Endothelial cell of umbilical vein (primary cell): ENCODE measurements around the gene APOLD1. TPM values are rescaled to one million over a fixed set of nuclear protein-coding genes. Genes with fewer than 3 reads are reported as not detected.
A peak's percentile ranks its signal among the peaks of the same experiment; 100 is the strongest.
"Not testable (repeated sequence)": the region's sequence is repeated elsewhere in the genome, so short reads cannot be mapped to it uniquely, and the experiment has no call there.

ENCODE experiments used
- BruUV-seq: library from RNA; stranded (reverse); fragments of 400-500 nt; replicated peaks from 2 replicates; lab custom pipeline; 2021; lab: Mats Ljungman, UMichigan
- CTCF ChIA-PET: fragments of 300-600, 350-600 bp; sonication (Branson Sonifier 250); formaldehyde crosslinking; loops from one replicate; lab custom pipeline; 2021; ENCODE audit warnings: antibody characterized with exemption, inconsistent platforms; lab: Charles Lee
- POLR2A ChIA-PET: fragments of 300-600, 350-600 bp; sonication (Branson Sonifier 250); formaldehyde crosslinking; loops from one replicate; lab custom pipeline; 2021; ENCODE audit warnings: antibody characterized with exemption, inconsistent platforms; lab: Charles Lee
- DNase-seq: peaks from one replicate; pipeline ENCODE4 v3.0.0-alpha.2; 2011; ENCODE audit warnings: low read depth, low spot score
- FAIRE-seq: peaks from 2 replicates; lab custom pipeline; 2011; peaks lifted over from hg19 to GRCh38; lab: Jason Lieb, UNC
- H2AFZ ChIP-seq: 2 replicates; pipeline ENCODE4 v1.6.0; 2012; ENCODE audit warnings: low read depth, low read length, control low read depth, inconsistent platforms
- H3K27ac ChIP-seq: 2 replicates; pipeline ENCODE4 v1.5.1; 2011; ENCODE audit warnings: low read depth, mild to moderate bottlenecking, control low read depth, low read length, moderate library complexity; ENCODE audit not compliant: insufficient read depth
- H3K27me3 ChIP-seq, 2 experiments: 2 replicates each; pipeline versions ENCODE4 v1.6.0 to v1.6.1; 2011; ENCODE audit warnings: low read length in 2 of 2, mixed read lengths in 1 of 2; ENCODE audit not compliant: control insufficient read depth in 2 of 2, insufficient read depth in 2 of 2
- H3K36me3 ChIP-seq, 2 experiments: 2 replicates in 1 of 2; 3 replicates in 1 of 2; pipeline ENCODE4 v1.5.1; 2011; ENCODE audit warnings: low read length in 2 of 2, mild to moderate bottlenecking in 1 of 2, moderate library complexity in 1 of 2; ENCODE audit not compliant: control insufficient read depth in 2 of 2, insufficient read depth in 2 of 2; ENCODE audit errors: extremely low read depth in 1 of 2
- H3K4me1 ChIP-seq: 3 replicates; pipeline ENCODE4 v1.5.1; 2011; ENCODE audit warnings: mild to moderate bottlenecking, low read length; ENCODE audit not compliant: control insufficient read depth, insufficient read depth; ENCODE audit errors: extremely low read depth
- H3K4me2 ChIP-seq: 2 replicates; pipeline ENCODE4 v1.6.1; 2011; ENCODE audit warnings: low read length, control low read depth, mixed read lengths; ENCODE audit not compliant: insufficient read depth
- H3K4me3 ChIP-seq, 3 experiments: fragments of 200-600 bp in 1 of 3; sonication (generic), shearing (Covaris generic) in 1 of 3; replicated peaks in 1 of 3; 2 replicates each; pipeline ENCODE4 v1.5.1; 2011 to 2016; ENCODE audit warnings: control low read depth in 3 of 3, low read length in 3 of 3, mild to moderate bottlenecking in 2 of 3, inconsistent platforms in 1 of 3, low read depth in 1 of 3, moderate library complexity in 1 of 3; ENCODE audit not compliant: insufficient read depth in 1 of 3
- H3K79me2 ChIP-seq: 2 replicates; pipeline ENCODE4 v1.6.0; 2012; ENCODE audit warnings: low read length, inconsistent platforms; ENCODE audit not compliant: control insufficient read depth, insufficient read depth
- H3K9ac ChIP-seq: replicated peaks from 2 replicates; pipeline ENCODE3; 2011; ENCODE audit warnings: low read length, control low read depth; ENCODE audit not compliant: insufficient read depth; ENCODE audit errors: extremely low read depth
- H3K9me1 ChIP-seq: replicated peaks from 3 replicates; pipeline ENCODE4 v1.6.0; 2011; ENCODE audit warnings: mild to moderate bottlenecking, low read length; ENCODE audit not compliant: control insufficient read depth, insufficient read depth; ENCODE audit errors: extremely low read depth
- H3K9me3 ChIP-seq: replicated peaks from 2 replicates; pipeline ENCODE4 v1.5.1; 2012; ENCODE audit warnings: low read length, inconsistent platforms; ENCODE audit not compliant: control insufficient read depth, insufficient read depth
- H4K20me1 ChIP-seq: replicated peaks from 2 replicates; pipeline ENCODE3; 2011; ENCODE audit warnings: mild to moderate bottlenecking, low read length; ENCODE audit not compliant: control insufficient read depth, insufficient read depth; ENCODE audit errors: extremely low read depth
- CTCF ChIP-seq, 2 donors: IDR thresholded peaks; 1 replicate in 1 of 2; 2 replicates in 1 of 2; pipeline ENCODE4 v1.5.1; 2011; ENCODE audit warnings: low read length in 2 of 2, mild to moderate bottlenecking in 2 of 2, moderate library complexity in 2 of 2, control low read depth in 1 of 2, inconsistent platforms in 1 of 2, low read depth in 1 of 2; ENCODE audit not compliant: insufficient read depth in 1 of 2; ENCODE audit errors: extremely low read depth in 1 of 2
- EZH2 ChIP-seq: IDR thresholded peaks from 2 replicates; pipeline ENCODE4 v1.6.1; 2012; ENCODE audit warnings: borderline replicate concordance, low read depth, mild to moderate bottlenecking, moderate library complexity, low read length, inconsistent platforms; ENCODE audit not compliant: severe bottlenecking
- FOS ChIP-seq: IDR thresholded peaks from 2 replicates; pipeline ENCODE4 v1.6.1; 2011; ENCODE audit warnings: mild to moderate bottlenecking, low read length, moderate library complexity, borderline replicate concordance; ENCODE audit not compliant: insufficient read depth
- GATA2 ChIP-seq: IDR thresholded peaks from 2 replicates; pipeline ENCODE4 v1.7.0; 2011; ENCODE audit warnings: low read depth, mild to moderate bottlenecking, moderate library complexity, mixed read lengths, low read length; ENCODE audit not compliant: insufficient read length, insufficient read depth
- JUN ChIP-seq: IDR thresholded peaks from 2 replicates; pipeline ENCODE4 v1.6.1; 2011; ENCODE audit warnings: borderline replicate concordance, low read depth; ENCODE audit not compliant: insufficient read length, insufficient read depth
- MAX ChIP-seq: IDR thresholded peaks from 2 replicates; pipeline ENCODE4 v1.6.1; 2011; ENCODE audit not compliant: insufficient read depth, insufficient read length
- MYC ChIP-seq: IDR thresholded peaks from one replicate; pipeline ENCODE4 v1.6.1; 2011; ENCODE audit warnings: mild to moderate bottlenecking, low read depth, low read length
- POLR2A ChIP-seq: IDR thresholded peaks from 2 replicates; pipeline ENCODE4 v1.6.1; 2012; ENCODE audit warnings: low read depth, mild to moderate bottlenecking, control low read depth, low read length
- POLR2AphosphoS5 ChIP-seq: IDR thresholded peaks from 2 replicates; pipeline ENCODE4 v1.6.1; 2012; ENCODE audit warnings: low read depth, mild to moderate bottlenecking, control low read depth, low read length, moderate library complexity; ENCODE audit not compliant: insufficient read depth
- dilution Hi-C: fragments of 300-500 bp; cut with MboI; formaldehyde crosslinking; loops from one replicate; pipeline ENCODE4 v1.15.0; 2019; ENCODE audit warnings: low sequenced_read_pairs; ENCODE audit not compliant: extremely low pct_ligation_motif_present
- intact Hi-C: fragments of 100-400 bp; cut with micrococcal nuclease; formaldehyde crosslinking; loops from one replicate; pipeline ENCODE4 v1.10.0; 2022
- polyA plus RNA-seq, 4 experiments: library from polyadenylated mRNA; depleted of rRNA in 3 of 4; stranded (reverse) in 3 of 4; unstranded in 1 of 4; fragments of >200 nt; gene quantifications; 2 replicates each; pipeline versions ENCODE4 v1.2.1 to v1.2.3, GENCODE V29; 2011 to 2012; ENCODE audit warnings: missing spikeins in 1 of 4
- total RNA-seq: library from RNA; stranded (reverse); gene quantifications from 2 replicates; pipeline ENCODE4 v1.2.3, GENCODE V29; 2021

Gene APOLD1
- total and polyA plus RNA-seq, 2 donors (not counting 3 experiments of a cell fraction or from before 2014, with no cell fraction given), result 3.7 to 6.0 TPM

GRCh38 chr12:12807517-12807903 is 22.1 kb downstream of the APOLD1 start:
- H4K20me1 ChIP-seq, dilution Hi-C loops, intact Hi-C loops, FAIRE-seq, H3K27me3 ChIP-seq, H3K4me3 ChIP-seq, H3K9me3 ChIP-seq, H3K9me1 ChIP-seq, H3K79me2 ChIP-seq, H3K36me3 ChIP-seq, BruUV-seq, H2AFZ ChIP-seq, DNase-seq, POLR2A ChIA-PET: not testable (repeated sequence)
- CTCF ChIA-PET, result interaction anchor here (0.6 to 0.7 kb wide), 2 partner anchors 12 to 20 kb away, joined by 3 to 4 read pairs; no protein-coding TSS in a partner anchor
- Histone ChIP-seq H3K4me1 (peaks cover 48% of the 10 kb centered on the region), H3K27ac (peak overlapping the region; percentile 100), H3K4me2 (peak overlapping the region; percentile 88), H3K9ac (peak overlapping the region; percentile 96)

GRCh38 chr12:12807970-12808702 is 22.7 kb downstream of the APOLD1 start:
- no peak overlapping the region for H2AFZ ChIP-seq
- H3K27ac ChIP-seq, result peak overlapping the region; percentile 100
- H4K20me1 ChIP-seq, result no peaks in the 10 kb centered on the region
- H3K27me3 ChIP-seq, result no peaks in the 10 kb centered on the region
- peak; percentile 95 for DNase-seq
- no peaks in the 10 kb centered on the region for H3K79me2 ChIP-seq
- H3K4me2 ChIP-seq, result peak overlapping the region; percentile 88
- ChIA-PET CTCF (interaction anchor here (0.7 to 2.2 kb wide), 6 partner anchors 11 to 176 kb away, joined by 3 to 9 read pairs (median 4); no protein-coding TSS in a partner anchor), POLR2A (interaction anchor here (1.2 kb wide), 1 partner anchor 83 kb away, joined by 3 read pairs; the partner anchor contains the start of gene GPRC5A)
- intact Hi-C loops, result loop anchor here (1.0 kb wide), 3 partner anchors 20 to 293 kb away; no protein-coding TSS in a partner anchor
- peak; percentile 73 for FAIRE-seq
- H3K4me1 ChIP-seq, result peaks cover 44% of the 10 kb centered on the region
- H3K36me3 ChIP-seq, result no peaks in the 10 kb centered on the region
- dilution Hi-C loops, result no loop called here
- peak overlapping the region; percentile 96 for H3K9ac ChIP-seq
- TF ChIP-seq POLR2A (no peak), MYC (no peak), FOS (peak; percentile 77), JUN (peak; percentile 87), POLR2AphosphoS5 (peak; percentile 71), EZH2 (no peak), GATA2 (peak; percentile 47), CTCF (IDR thresholded peaks at IDR 0.05; ENCODE audit: extremely low read depth in 1 of 2, insufficient read depth in 1 of 2, low read depth in 1 of 2, low read length in 2 of 2) (no peak), MAX (no peak)
- no peaks in the 10 kb centered on the region for H3K9me1 ChIP-seq
- H3K4me3 ChIP-seq, result peak overlapping the region in 1 of 3 experiments; percentile 45
- H3K9me3 ChIP-seq, result no peaks in the 10 kb centered on the region
- BruUV-seq, result TSS peak; percentile 78
